ENCODE measurements around the gene GNAZ. TPM values are rescaled to one million over a fixed set of nuclear protein-coding genes. Genes with fewer than 3 reads are reported as not detected.

GNAZ gene
- polyA plus RNA-seq, 1 donor from 2014 or later, result 52.0 TPM

DNA sequence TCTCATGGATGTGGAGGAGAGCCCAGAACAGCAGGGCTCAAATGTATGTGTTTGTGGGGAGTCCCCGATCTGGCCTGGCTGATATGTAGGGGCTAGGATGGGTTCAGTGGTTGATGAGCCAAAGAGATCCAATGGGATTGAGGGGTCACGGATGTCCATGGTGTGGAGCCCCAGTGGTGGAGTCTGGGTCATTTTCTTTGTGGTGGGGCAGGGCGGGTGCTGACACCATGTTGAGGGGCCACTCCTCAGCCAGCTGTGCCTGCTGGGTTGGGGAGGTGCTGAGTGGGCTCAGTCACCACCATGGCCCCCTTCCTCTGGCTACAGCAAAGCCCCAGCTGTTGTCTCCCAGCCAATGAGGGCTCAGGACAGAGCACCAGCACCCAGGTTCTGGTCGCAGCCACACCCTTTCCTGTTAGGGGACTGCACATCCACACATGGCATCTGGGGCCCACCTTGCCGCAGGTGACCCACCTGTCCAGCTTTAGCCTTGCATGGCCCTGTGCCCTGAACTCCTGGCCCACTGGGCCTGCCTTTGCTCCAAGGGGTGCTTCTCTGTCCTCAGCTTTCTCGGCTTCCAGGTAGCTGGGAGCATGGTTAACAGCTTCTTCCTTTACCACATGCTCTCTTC, 3.2 kb upstream of the GNAZ start:
- H3K4me3 ChIP-seq (ENCODE audit: low read length), result no peak overlapping the region
- no peak overlapping the region for H3K4me2 ChIP-seq (ENCODE audit: low read length)
- no peaks in the 10 kb centered on the region for H3F3A ChIP-seq (ENCODE audit: insufficient read depth, low read length, poor library complexity, severe bottlenecking)
- peaks cover 16% of the 10 kb centered on the region for H3K79me2 ChIP-seq (replicated peaks; ENCODE audit: insufficient read depth, low read length)
- H4K20me1 ChIP-seq (ENCODE audit: insufficient read depth), result no peaks in the 10 kb centered on the region
- H3K27ac ChIP-seq (ENCODE audit: low read length), result no peak overlapping the region
- TF ChIP-seq POLR2AphosphoS5 (IDR thresholded peaks at IDR 0.05) (no peak), RAD21 (conservative IDR thresholded peaks at IDR 0.05) (no peak), EZH2 (IDR thresholded peaks at IDR 0.05; ENCODE audit: borderline replicate concordance, insufficient read depth, low read length, poor library complexity, severe bottlenecking) (no peak), TAF1 (IDR thresholded peaks at IDR 0.05; ENCODE audit: low read depth) (no peak), MXI1 (conservative IDR thresholded peaks at IDR 0.05; ENCODE audit: poor library complexity, severe bottlenecking) (no peak), SMC3 (conservative IDR thresholded peaks at IDR 0.05; ENCODE audit: poor library complexity) (no peak), EP300 (conservative IDR thresholded peaks at IDR 0.05; ENCODE audit: poor library complexity, severe bottlenecking) (no peak)
- TF ChIP-seq, protein P1, sequence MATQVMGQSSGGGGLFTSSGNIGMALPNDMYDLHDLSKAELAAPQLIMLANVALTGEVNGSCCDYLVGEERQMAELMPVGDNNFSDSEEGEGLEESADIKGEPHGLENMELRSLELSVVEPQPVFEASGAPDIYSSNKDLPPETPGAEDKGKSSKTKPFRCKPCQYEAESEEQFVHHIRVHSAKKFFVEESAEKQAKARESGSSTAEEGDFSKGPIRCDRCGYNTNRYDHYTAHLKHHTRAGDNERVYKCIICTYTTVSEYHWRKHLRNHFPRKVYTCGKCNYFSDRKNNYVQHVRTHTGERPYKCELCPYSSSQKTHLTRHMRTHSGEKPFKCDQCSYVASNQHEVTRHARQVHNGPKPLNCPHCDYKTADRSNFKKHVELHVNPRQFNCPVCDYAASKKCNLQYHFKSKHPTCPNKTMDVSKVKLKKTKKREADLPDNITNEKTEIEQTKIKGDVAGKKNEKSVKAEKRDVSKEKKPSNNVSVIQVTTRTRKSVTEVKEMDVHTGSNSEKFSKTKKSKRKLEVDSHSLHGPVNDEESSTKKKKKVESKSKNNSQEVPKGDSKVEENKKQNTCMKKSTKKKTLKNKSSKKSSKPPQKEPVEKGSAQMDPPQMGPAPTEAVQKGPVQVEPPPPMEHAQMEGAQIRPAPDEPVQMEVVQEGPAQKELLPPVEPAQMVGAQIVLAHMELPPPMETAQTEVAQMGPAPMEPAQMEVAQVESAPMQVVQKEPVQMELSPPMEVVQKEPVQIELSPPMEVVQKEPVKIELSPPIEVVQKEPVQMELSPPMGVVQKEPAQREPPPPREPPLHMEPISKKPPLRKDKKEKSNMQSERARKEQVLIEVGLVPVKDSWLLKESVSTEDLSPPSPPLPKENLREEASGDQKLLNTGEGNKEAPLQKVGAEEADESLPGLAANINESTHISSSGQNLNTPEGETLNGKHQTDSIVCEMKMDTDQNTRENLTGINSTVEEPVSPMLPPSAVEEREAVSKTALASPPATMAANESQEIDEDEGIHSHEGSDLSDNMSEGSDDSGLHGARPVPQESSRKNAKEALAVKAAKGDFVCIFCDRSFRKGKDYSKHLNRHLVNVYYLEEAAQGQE (IDR thresholded peaks at IDR 0.05; ENCODE audit: borderline replicate concordance), result no peak
- TF ChIP-seq, protein P2, sequence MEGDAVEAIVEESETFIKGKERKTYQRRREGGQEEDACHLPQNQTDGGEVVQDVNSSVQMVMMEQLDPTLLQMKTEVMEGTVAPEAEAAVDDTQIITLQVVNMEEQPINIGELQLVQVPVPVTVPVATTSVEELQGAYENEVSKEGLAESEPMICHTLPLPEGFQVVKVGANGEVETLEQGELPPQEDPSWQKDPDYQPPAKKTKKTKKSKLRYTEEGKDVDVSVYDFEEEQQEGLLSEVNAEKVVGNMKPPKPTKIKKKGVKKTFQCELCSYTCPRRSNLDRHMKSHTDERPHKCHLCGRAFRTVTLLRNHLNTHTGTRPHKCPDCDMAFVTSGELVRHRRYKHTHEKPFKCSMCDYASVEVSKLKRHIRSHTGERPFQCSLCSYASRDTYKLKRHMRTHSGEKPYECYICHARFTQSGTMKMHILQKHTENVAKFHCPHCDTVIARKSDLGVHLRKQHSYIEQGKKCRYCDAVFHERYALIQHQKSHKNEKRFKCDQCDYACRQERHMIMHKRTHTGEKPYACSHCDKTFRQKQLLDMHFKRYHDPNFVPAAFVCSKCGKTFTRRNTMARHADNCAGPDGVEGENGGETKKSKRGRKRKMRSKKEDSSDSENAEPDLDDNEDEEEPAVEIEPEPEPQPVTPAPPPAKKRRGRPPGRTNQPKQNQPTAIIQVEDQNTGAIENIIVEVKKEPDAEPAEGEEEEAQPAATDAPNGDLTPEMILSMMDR (IDR thresholded peaks at IDR 0.05; ENCODE audit: poor library complexity, severe bottlenecking), result no peak
- H3K9me3 ChIP-seq (ENCODE audit: low read length), result no peaks in the 10 kb centered on the region
- no peaks in the 10 kb centered on the region for H3K36me3 ChIP-seq (ENCODE audit: insufficient read depth, low read length)
- no peak overlapping the region for H2AFZ ChIP-seq (ENCODE audit: low read depth, low read length)
- H3K9me2 ChIP-seq (ENCODE audit: insufficient read depth, low read length), result no peaks in the 10 kb centered on the region
- no peaks in the 10 kb centered on the region for H3K27me3 ChIP-seq (ENCODE audit: insufficient read depth, low read depth, low read length)
- no peak overlapping the region for H3K9ac ChIP-seq (ENCODE audit: low read length)

DNA sequence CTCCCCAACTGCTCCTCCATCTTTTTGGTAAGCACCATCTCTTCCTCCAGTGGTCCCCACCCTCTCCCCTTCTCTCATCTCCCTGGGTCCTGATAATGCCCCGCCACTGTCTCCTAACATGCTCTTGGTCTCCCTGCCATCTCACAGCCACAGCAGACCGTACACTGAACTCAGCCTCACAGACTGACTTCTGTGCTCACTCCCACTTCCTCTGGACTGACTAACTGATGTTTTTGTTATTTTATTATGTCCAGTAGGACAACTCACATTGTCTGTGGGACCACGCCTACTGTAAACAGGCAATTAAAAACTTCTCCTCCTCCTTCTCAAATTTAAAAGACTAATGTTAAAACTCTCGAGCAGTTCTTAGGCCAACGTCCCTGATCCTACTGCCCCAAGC, 2.6 kb upstream of the GNAZ start:
- no peaks in the 10 kb centered on the region for H4K20me1 ChIP-seq (ENCODE audit: insufficient read depth)
- H3K9me2 ChIP-seq (ENCODE audit: insufficient read depth, low read length), result no peaks in the 10 kb centered on the region
- no peaks in the 10 kb centered on the region for H3F3A ChIP-seq (ENCODE audit: insufficient read depth, low read length, poor library complexity, severe bottlenecking)
- no peaks in the 10 kb centered on the region for H3K36me3 ChIP-seq (ENCODE audit: insufficient read depth, low read length)
- TF ChIP-seq POLR2AphosphoS5 (IDR thresholded peaks at IDR 0.05) (no peak), EP300 (conservative IDR thresholded peaks at IDR 0.05; ENCODE audit: poor library complexity, severe bottlenecking) (no peak), MXI1 (conservative IDR thresholded peaks at IDR 0.05; ENCODE audit: poor library complexity, severe bottlenecking) (no peak), RAD21 (conservative IDR thresholded peaks at IDR 0.05) (no peak), EZH2 (IDR thresholded peaks at IDR 0.05; ENCODE audit: borderline replicate concordance, insufficient read depth, low read length, poor library complexity, severe bottlenecking) (no peak), TAF1 (IDR thresholded peaks at IDR 0.05; ENCODE audit: low read depth) (no peak), SMC3 (conservative IDR thresholded peaks at IDR 0.05; ENCODE audit: poor library complexity) (no peak)
- TF ChIP-seq, protein P1 (IDR thresholded peaks at IDR 0.05; ENCODE audit: borderline replicate concordance), result no peak
- TF ChIP-seq, protein P2 (IDR thresholded peaks at IDR 0.05; ENCODE audit: poor library complexity, severe bottlenecking), result no peak
- H3K27ac ChIP-seq (ENCODE audit: low read length), result no peak overlapping the region
- H3K9ac ChIP-seq (ENCODE audit: low read length), result no peak overlapping the region
- H3K27me3 ChIP-seq (ENCODE audit: insufficient read depth, low read depth, low read length), result no peaks in the 10 kb centered on the region
- H3K79me2 ChIP-seq (replicated peaks; ENCODE audit: insufficient read depth, low read length), result peaks cover 22% of the 10 kb centered on the region
- H3K4me2 ChIP-seq (ENCODE audit: low read length), result no peak overlapping the region
- H3K4me3 ChIP-seq (ENCODE audit: low read length), result no peak overlapping the region
- H3K9me3 ChIP-seq (ENCODE audit: low read length), result no peaks in the 10 kb centered on the region
- no peak overlapping the region for H2AFZ ChIP-seq (ENCODE audit: low read depth, low read length)
